PFSK-1 (cell line): Measurements from ENCODE around the gene FAM168A.

Experiments used
- FOXP2 ChIP-seq: optimal IDR thresholded peaks from 2 replicates; pipeline ENCODE3; 2011; ENCODE audit warnings: borderline replicate concordance, control low read depth, inconsistent platforms; ENCODE audit not compliant: insufficient read depth; ENCODE audit errors: extremely low read length, extremely low read depth
- POLR2AphosphoS5 ChIP-seq: IDR thresholded peaks from 2 replicates; pipeline ENCODE4 v1.6.1; 2012; ENCODE audit warnings: low read depth, mild to moderate bottlenecking, control low read depth, low read length, moderate library complexity
- REST ChIP-seq, 2 experiments: IDR thresholded peaks; 2 replicates each; pipeline versions ENCODE4 v1.6.1 to v1.8.0; 2011 to 2012; ENCODE audit warnings: low read depth in 2 of 2, low read length in 2 of 2, control low read depth in 1 of 2, inconsistent platforms in 1 of 2, mild to moderate bottlenecking in 1 of 2, moderate library complexity in 1 of 2; ENCODE audit not compliant: insufficient read depth in 1 of 2
- SIN3A ChIP-seq: IDR thresholded peaks from 2 replicates; pipeline ENCODE4 v1.6.1; 2012; ENCODE audit warnings: mild to moderate bottlenecking, low read length, moderate library complexity, borderline replicate concordance; ENCODE audit not compliant: insufficient read depth
- TAF1 ChIP-seq: IDR thresholded peaks from 2 replicates; pipeline ENCODE4 v1.6.1; 2012; ENCODE audit warnings: low read length, control low read depth, borderline replicate concordance; ENCODE audit not compliant: insufficient read depth

Gene FAM168A

GRCh38 chr11:73383249-73384124 is 214.4 kb downstream of the FAM168A start:
- TF ChIP-seq SIN3A (no peak), REST (IDR thresholded peaks at IDR 0.05; ENCODE audit: insufficient read depth in 1 of 2, low read depth in 2 of 2, low read length in 2 of 2) (no peak), POLR2AphosphoS5 (no peak)

GRCh38 chr11:73382747-73383146 is 215.2 kb downstream of the FAM168A start:
- TF ChIP-seq TAF1 = no peak
- no peak for TF ChIP-seq POLR2AphosphoS5
- TF ChIP-seq FOXP2 = no peak
- no peak for TF ChIP-seq REST (IDR thresholded peaks at IDR 0.05; ENCODE audit: insufficient read depth in 1 of 2, low read depth in 2 of 2, low read length in 2 of 2)
- no peak for TF ChIP-seq SIN3A

GRCh38 chr11:73382183-73382582 is 215.7 kb downstream of the FAM168A start:
- TF ChIP-seq FOXP2 (no peak), POLR2AphosphoS5 (no peak), REST (IDR thresholded peaks at IDR 0.05; ENCODE audit: insufficient read depth in 1 of 2, low read depth in 2 of 2, low read length in 2 of 2) (no peak), TAF1 (no peak), SIN3A (no peak)

- TF ChIP-seq SIN3A (no peak), TAF1 (no peak), POLR2AphosphoS5 (no peak), FOXP2 (no peak), REST (IDR thresholded peaks at IDR 0.05; ENCODE audit: insufficient read depth in 1 of 2, low read depth in 2 of 2, low read length in 2 of 2) (no peak)
Observed at GRCh38 chr11:73381589-73381988, 216.3 kb downstream of the FAM168A start.
